ENCODE results near the gene NLRP9. TPM values are rescaled to one million over a fixed set of nuclear protein-coding genes. Genes with fewer than 3 reads are reported as not detected.

The NLRP9 gene
- total and polyA plus RNA-seq, 5 donors from 2014 or later: not detected

DNA sequence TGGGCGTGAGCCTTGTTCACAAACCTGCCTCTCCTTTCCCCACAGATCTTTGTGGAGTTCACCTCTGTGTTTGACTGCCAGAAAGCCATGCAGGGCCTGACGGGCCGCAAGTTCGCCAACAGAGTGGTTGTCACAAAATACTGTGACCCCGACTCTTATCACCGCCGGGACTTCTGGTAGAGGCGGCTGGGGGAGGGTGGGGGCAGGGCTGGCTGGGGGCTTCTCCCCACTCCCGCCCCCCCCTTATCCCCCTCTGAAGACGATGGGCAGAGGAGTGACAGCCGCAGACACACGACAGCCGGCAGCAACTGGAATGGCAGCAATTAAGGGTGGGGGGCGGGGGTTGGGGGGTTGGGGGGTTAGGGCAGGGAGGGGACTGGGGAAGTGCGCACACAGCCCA is 64.3 kb downstream of the NLRP9 start:
- DNase-seq (no peak), ATAC-seq (ENCODE audit: low read depth in 2 of 2) (no peak)
- no peaks in the 10 kb centered on the region for H3K9me3 ChIP-seq (ENCODE audit: control insufficient read depth in 2 of 2, low read length in 2 of 2)
- H3K27me3 ChIP-seq (ENCODE audit: control insufficient read depth, insufficient read depth, low read length): no peaks in the 10 kb centered on the region
- H3K4me3 ChIP-seq (ENCODE audit: low read depth, low read length): no peak overlapping the region
- Mint-ChIP-seq H3K4me1 (peaks cover 19 to 66% (median 29%) of the 10 kb centered on the region in 4 donors), H3K4me3 (peak overlapping the region; percentile 47 to 76 (median 56)), H3K27me3 (no peaks in the 10 kb centered on the region), H3K27ac (peak overlapping the region in 2 of 3 donors; percentile 42 to 71), H3K36me3 (peaks cover 19% of the 10 kb centered on the region), H3K9me3 (peaks cover 0 to 3% (median 0%) of the 10 kb centered on the region in 7 donors)
- peaks cover 45% of the 10 kb centered on the region for H3K36me3 ChIP-seq (ENCODE audit: control insufficient read depth, insufficient read depth, low read length)
- H3K27ac ChIP-seq (ENCODE audit: insufficient read depth, low read length, poor library complexity, severe bottlenecking): peak overlapping the region; percentile 85
- H3K4me1 ChIP-seq (ENCODE audit: control insufficient read depth, insufficient read depth, low read length, poor library complexity, severe bottlenecking): peaks cover 45% of the 10 kb centered on the region

DNA sequence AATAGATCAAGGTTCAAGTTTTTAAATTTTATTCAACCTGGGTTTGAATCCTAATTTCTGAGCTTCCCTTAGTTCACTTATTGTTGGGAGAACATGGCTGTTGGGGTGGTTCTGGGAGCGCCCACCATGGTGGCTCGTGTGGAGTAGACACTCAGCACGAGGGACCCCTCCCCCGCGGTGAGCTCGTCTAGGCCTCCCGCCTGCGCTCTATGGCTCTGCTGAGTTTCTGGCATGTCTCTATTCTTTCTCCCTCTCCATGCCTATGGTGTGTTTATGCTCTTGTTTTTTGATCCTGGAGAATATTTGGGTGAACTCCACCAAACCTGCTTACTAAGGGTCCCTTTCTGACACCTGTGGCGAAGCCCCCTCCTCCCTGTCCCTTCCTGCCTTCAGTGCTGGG is 64.7 kb downstream of the NLRP9 start:
- peaks cover 19 to 62% (median 29%) of the 10 kb centered on the region in 4 donors for H3K4me1 Mint-ChIP-seq
- DNase-seq: no peak

DNA sequence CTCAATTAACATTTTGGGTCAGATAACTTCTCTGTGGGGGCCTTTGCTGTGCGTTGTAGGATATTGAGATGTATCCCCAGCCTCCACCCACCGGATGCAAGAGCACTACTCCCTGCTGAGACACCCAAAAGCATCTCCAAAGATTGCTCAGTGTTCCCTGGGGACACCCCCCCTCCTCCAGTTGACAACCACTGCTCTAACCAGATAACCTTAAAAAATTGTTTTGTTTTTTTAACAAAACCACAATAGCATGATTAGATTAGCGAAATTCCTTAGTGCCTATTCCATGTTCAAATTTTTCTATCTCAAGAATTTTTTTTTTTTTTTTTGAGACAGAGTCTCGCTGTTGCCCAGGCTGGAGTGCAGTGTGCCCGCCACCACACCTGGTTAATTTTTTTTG is 65.8 kb downstream of the NLRP9 start:
- H3K27ac Mint-ChIP-seq: no peak overlapping the region
- H3K9me3 Mint-ChIP-seq: peaks cover 0 to 3% (median 0%) of the 10 kb centered on the region in 7 donors
- peak overlapping the region in 3 of 4 donors; percentile 6 to 76 (median 44) for H3K4me3 Mint-ChIP-seq
- H3K36me3 ChIP-seq (ENCODE audit: control insufficient read depth, insufficient read depth, low read length): peaks cover 48% of the 10 kb centered on the region
- H3K36me3 Mint-ChIP-seq: peaks cover 15% of the 10 kb centered on the region
- peaks cover 19 to 56% (median 24%) of the 10 kb centered on the region in 4 donors for H3K4me1 Mint-ChIP-seq
- H3K27me3 ChIP-seq (ENCODE audit: control insufficient read depth, insufficient read depth, low read length): no peaks in the 10 kb centered on the region
- H3K9me3 ChIP-seq (ENCODE audit: control insufficient read depth in 2 of 2, low read length in 2 of 2): no peaks in the 10 kb centered on the region
- peak overlapping the region; percentile 6 for H3K27ac ChIP-seq (ENCODE audit: insufficient read depth, low read length, poor library complexity, severe bottlenecking)
- no peak for DNase-seq
- peaks cover 38% of the 10 kb centered on the region for H3K4me1 ChIP-seq (ENCODE audit: control insufficient read depth, insufficient read depth, low read length, poor library complexity, severe bottlenecking)
- no peak for ATAC-seq (ENCODE audit: low read depth in 2 of 2)
- no peak overlapping the region for H3K4me3 ChIP-seq (ENCODE audit: low read depth, low read length)
- H3K27me3 Mint-ChIP-seq: no peaks in the 10 kb centered on the region

More for the DNA sequence above, 64.7 kb downstream of the NLRP9 start:
- no peak for ATAC-seq (ENCODE audit: low read depth in 2 of 2)
- peaks cover 45% of the 10 kb centered on the region for H3K4me1 ChIP-seq (ENCODE audit: control insufficient read depth, insufficient read depth, low read length, poor library complexity, severe bottlenecking)
- peak overlapping the region in 2 of 3 donors; percentile 38 to 42 for H3K27ac Mint-ChIP-seq
- no peaks in the 10 kb centered on the region for H3K9me3 ChIP-seq (ENCODE audit: control insufficient read depth in 2 of 2, low read length in 2 of 2)
- no peak overlapping the region for H3K4me3 ChIP-seq (ENCODE audit: low read depth, low read length)
- peaks cover 44% of the 10 kb centered on the region for H3K36me3 ChIP-seq (ENCODE audit: control insufficient read depth, insufficient read depth, low read length)
- H3K9me3 Mint-ChIP-seq: peaks cover 0 to 3% (median 0%) of the 10 kb centered on the region in 7 donors
- H3K36me3 Mint-ChIP-seq: peaks cover 19% of the 10 kb centered on the region
- H3K27me3 ChIP-seq (ENCODE audit: control insufficient read depth, insufficient read depth, low read length): no peaks in the 10 kb centered on the region
- H3K4me3 Mint-ChIP-seq: peak overlapping the region; percentile 47 to 76 (median 56)
- no peaks in the 10 kb centered on the region for H3K27me3 Mint-ChIP-seq
- H3K27ac ChIP-seq (ENCODE audit: insufficient read depth, low read length, poor library complexity, severe bottlenecking): peak overlapping the region; percentile 85

DNA sequence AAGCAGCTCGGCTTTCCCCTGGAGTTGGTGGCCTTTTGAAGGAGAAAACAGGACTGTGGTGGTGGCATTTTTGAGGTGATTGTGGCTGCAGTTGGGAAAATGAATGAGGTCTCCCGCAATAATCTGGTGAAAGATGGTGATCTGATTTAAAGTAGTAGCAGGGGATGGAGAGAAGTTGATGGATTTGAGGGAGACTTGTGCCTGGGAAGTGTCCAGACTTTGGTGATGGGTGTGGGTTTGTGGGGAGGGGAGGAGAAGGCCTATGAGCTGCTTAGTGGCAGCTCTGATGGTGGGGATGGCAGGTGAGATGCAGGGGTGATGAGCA is 67.2 kb downstream of the NLRP9 start:
- no peaks in the 10 kb centered on the region for H3K27me3 ChIP-seq (ENCODE audit: control insufficient read depth, insufficient read depth, low read length)
- H3K4me1 ChIP-seq (ENCODE audit: control insufficient read depth, insufficient read depth, low read length, poor library complexity, severe bottlenecking): peaks cover 24% of the 10 kb centered on the region
- peak overlapping the region in 1 of 3 donors; percentile 52 for H3K27ac Mint-ChIP-seq
- H3K4me3 Mint-ChIP-seq: peak overlapping the region in 2 of 4 donors; percentile 59 to 86
- H3K4me1 Mint-ChIP-seq: peaks cover 13 to 53% (median 17%) of the 10 kb centered on the region in 4 donors
- peaks cover 16% of the 10 kb centered on the region for H3K36me3 Mint-ChIP-seq
- no peaks in the 10 kb centered on the region for H3K9me3 ChIP-seq (ENCODE audit: control insufficient read depth in 2 of 2, low read length in 2 of 2)
- ATAC-seq (ENCODE audit: low read depth in 2 of 2): no peak
- peak overlapping the region; percentile 19 for H3K27ac ChIP-seq (ENCODE audit: insufficient read depth, low read length, poor library complexity, severe bottlenecking)
- no peak for DNase-seq
- peaks cover 57% of the 10 kb centered on the region for H3K36me3 ChIP-seq (ENCODE audit: control insufficient read depth, insufficient read depth, low read length)
- no peaks in the 10 kb centered on the region for H3K27me3 Mint-ChIP-seq
- H3K4me3 ChIP-seq (ENCODE audit: low read depth, low read length): no peak overlapping the region
- H3K9me3 Mint-ChIP-seq: no peaks in the 10 kb centered on the region

- Mint-ChIP-seq H3K27me3 (no peaks in the 10 kb centered on the region), H3K4me3 (peak overlapping the region in 3 of 4 donors; percentile 21 to 86 (median 61)), H3K4me1 (peaks cover 8 to 51% (median 11%) of the 10 kb centered on the region in 4 donors), H3K36me3 (peaks cover 18% of the 10 kb centered on the region), H3K9me3 (no peaks in the 10 kb centered on the region), H3K27ac (no peak overlapping the region)
- Histone ChIP-seq H3K4me1 (ENCODE audit: control insufficient read depth, insufficient read depth, low read length, poor library complexity, severe bottlenecking) (peaks cover 19% of the 10 kb centered on the region), H3K36me3 (ENCODE audit: control insufficient read depth, insufficient read depth, low read length) (peaks cover 60% of the 10 kb centered on the region), H3K27ac (ENCODE audit: insufficient read depth, low read length, poor library complexity, severe bottlenecking) (peak overlapping the region; percentile 19), H3K27me3 (ENCODE audit: control insufficient read depth, insufficient read depth, low read length) (no peaks in the 10 kb centered on the region), H3K4me3 (ENCODE audit: low read depth, low read length) (no peak overlapping the region), H3K9me3 (ENCODE audit: control insufficient read depth in 2 of 2, low read length in 2 of 2) (no peaks in the 10 kb centered on the region)
- ATAC-seq (ENCODE audit: low read depth in 2 of 2) (no peak), DNase-seq (peak in 2 of 3 donors; percentile 22 to 27)
Observed at GRCh38 chr19:55670280-55671053, 67.7 kb downstream of the NLRP9 start.

- DNase-seq (no peak), ATAC-seq (ENCODE audit: low read depth in 2 of 2) (no peak)
- H3K27me3 Mint-ChIP-seq: no peaks in the 10 kb centered on the region
- Histone ChIP-seq H3K27ac (ENCODE audit: insufficient read depth, low read length, poor library complexity, severe bottlenecking) (no peak overlapping the region), H3K27me3 (ENCODE audit: control insufficient read depth, insufficient read depth, low read length) (no peaks in the 10 kb centered on the region), H3K4me3 (ENCODE audit: low read depth, low read length) (no peak overlapping the region), H3K36me3 (ENCODE audit: control insufficient read depth, insufficient read depth, low read length) (peaks cover 65% of the 10 kb centered on the region), H3K4me1 (ENCODE audit: control insufficient read depth, insufficient read depth, low read length, poor library complexity, severe bottlenecking) (peaks cover 16% of the 10 kb centered on the region), H3K9me3 (ENCODE audit: control insufficient read depth in 2 of 2, low read length in 2 of 2) (no peaks in the 10 kb centered on the region)
- H3K4me3 Mint-ChIP-seq: peak overlapping the region in 1 of 4 donors; percentile 61
- peaks cover 21% of the 10 kb centered on the region for H3K36me3 Mint-ChIP-seq
- no peaks in the 10 kb centered on the region for H3K9me3 Mint-ChIP-seq
- peaks cover 5 to 53% (median 11%) of the 10 kb centered on the region in 4 donors for H3K4me1 Mint-ChIP-seq
- H3K27ac Mint-ChIP-seq: no peak overlapping the region
Observed at GRCh38 chr19:55669418-55670279, 68.6 kb downstream of the NLRP9 start.

DNA sequence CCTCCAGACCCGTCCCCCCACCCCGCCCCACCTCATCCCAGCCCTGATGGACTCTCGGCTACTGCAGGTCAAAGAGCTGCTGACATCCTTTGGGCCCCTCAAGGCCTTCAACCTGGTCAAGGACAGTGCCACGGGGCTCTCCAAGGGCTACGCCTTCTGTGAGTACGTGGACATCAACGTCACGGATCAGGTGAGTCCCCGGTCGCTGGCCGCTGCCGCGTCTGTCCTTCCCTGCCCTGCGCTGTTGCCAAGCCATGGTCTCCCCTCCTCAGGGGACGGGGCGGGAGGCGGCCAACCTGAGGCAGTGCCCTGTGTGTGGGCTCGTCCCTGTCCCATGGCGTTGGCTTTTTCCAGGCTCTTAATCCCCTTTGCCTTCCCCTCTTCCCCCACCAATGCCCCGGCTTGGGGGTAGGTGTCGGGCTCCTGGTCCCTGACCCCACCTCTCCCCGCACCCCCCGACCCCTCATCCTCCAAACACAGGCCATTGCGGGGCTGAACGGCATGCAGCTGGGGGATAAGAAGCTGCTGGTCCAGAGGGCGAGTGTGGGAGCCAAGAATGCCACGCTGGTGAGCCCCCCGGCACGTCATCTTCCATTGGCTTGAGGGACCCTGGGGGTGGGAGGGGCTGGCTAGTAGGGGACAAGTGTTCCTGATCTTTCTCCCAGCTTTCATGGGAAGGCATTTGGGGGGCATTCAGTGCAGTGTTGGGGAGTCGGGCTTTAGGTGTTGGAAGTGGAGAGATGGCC is 69.4 kb downstream of the NLRP9 start:
- DNase-seq (no peak), ATAC-seq (ENCODE audit: low read depth in 2 of 2) (no peak)
- Histone ChIP-seq H3K27ac (ENCODE audit: insufficient read depth, low read length, poor library complexity, severe bottlenecking) (no peak overlapping the region), H3K4me1 (ENCODE audit: control insufficient read depth, insufficient read depth, low read length, poor library complexity, severe bottlenecking) (peaks cover 11% of the 10 kb centered on the region), H3K27me3 (ENCODE audit: control insufficient read depth, insufficient read depth, low read length) (no peaks in the 10 kb centered on the region), H3K4me3 (ENCODE audit: low read depth, low read length) (no peak overlapping the region), H3K9me3 (ENCODE audit: control insufficient read depth in 2 of 2, low read length in 2 of 2) (no peaks in the 10 kb centered on the region), H3K36me3 (ENCODE audit: control insufficient read depth, insufficient read depth, low read length) (peaks cover 73% of the 10 kb centered on the region)
- Mint-ChIP-seq H3K27me3 (no peaks in the 10 kb centered on the region), H3K9me3 (no peaks in the 10 kb centered on the region), H3K4me3 (no peak overlapping the region), H3K27ac (no peak overlapping the region), H3K4me1 (peaks cover 5 to 53% (median 11%) of the 10 kb centered on the region in 4 donors), H3K36me3 (peaks cover 27% of the 10 kb centered on the region)

All from CD4-positive, CD25-positive, alpha-beta regulatory T cell (primary cell).